HEK293 (cell line): ENCODE results near the gene RAB6A.

Source experiments
- CTCF ChIA-PET: fragments of 350-600 bp; formaldehyde crosslinking; extraction: SDS; loops from one replicate; lab custom pipeline; 2021; ENCODE audit warnings: antibody characterized with exemption; lab: Yijun Ruan, JAX
- POLR2A ChIA-PET: fragments of 300-600 bp; formaldehyde crosslinking; extraction: SDS; loops from one replicate; lab custom pipeline; 2020; ENCODE audit warnings: antibody characterized with exemption, inconsistent platforms; lab: Yijun Ruan, JAX
- H3K27ac ChIP-seq: fragments of 200-500 bp; sonication (Bioruptor generic); 2 replicates; pipeline ENCODE4 v1.5.1; 2014; ENCODE audit warnings: low read depth, low read length, control low read depth, inconsistent platforms; ENCODE audit errors: extremely low read depth
- H3K36me3 ChIP-seq, 2 experiments: fragments of 200-500 bp in 1 of 2; sonication (Bioruptor generic) in 1 of 2; 1 replicate in 1 of 2; 2 replicates in 1 of 2; pipeline ENCODE4 v1.5.1; 2014 to 2017; ENCODE audit warnings: inconsistent platforms in 2 of 2, low read length in 2 of 2; ENCODE audit not compliant: control insufficient read depth in 2 of 2, insufficient read depth in 1 of 2
- H3K4me1 ChIP-seq: fragments of 200-500 bp; sonication (Bioruptor generic); 2 replicates; pipeline ENCODE4 v1.5.1; 2014; ENCODE audit warnings: mild to moderate bottlenecking, low read length, inconsistent platforms; ENCODE audit not compliant: control insufficient read depth, insufficient read depth
- H3K4me3 ChIP-seq: 2 replicates; pipeline ENCODE4 v1.5.1; 2011; ENCODE audit warnings: low read depth, mild to moderate bottlenecking, control low read depth, low read length, moderate library complexity
- H3K9me3 ChIP-seq: fragments of 200-500 bp; sonication (Bioruptor generic); 2 replicates; pipeline ENCODE4 v1.5.1; 2014; ENCODE audit warnings: low read depth, low read length, inconsistent platforms; ENCODE audit not compliant: control insufficient read depth, insufficient read depth
- BCL11B ChIP-seq: fragments of 450-650 bp; formaldehyde crosslinking; IDR thresholded peaks from 2 replicates; pipeline ENCODE4 v1.5.1; 2016; ENCODE audit warnings: low read depth, missing biosample characterization, missing genetic modification characterization
- GLIS1 ChIP-seq: fragments of 450-650 bp; formaldehyde crosslinking; IDR thresholded peaks from 2 replicates; pipeline ENCODE4 v1.5.1; 2016; ENCODE audit warnings: missing biosample characterization, missing genetic modification characterization
- HIC1 ChIP-seq: fragments of 450-650 bp; formaldehyde crosslinking; IDR thresholded peaks from 2 replicates; pipeline ENCODE4 v1.5.1; 2016; ENCODE audit warnings: missing biosample characterization, missing genetic modification characterization
- KLF1 ChIP-seq: fragments of 450-650 bp; formaldehyde crosslinking; IDR thresholded peaks from 2 replicates; pipeline ENCODE4 v1.5.1; 2016; ENCODE audit warnings: missing biosample characterization, missing genetic modification characterization
- MEIS1 ChIP-seq: sonication (generic); formaldehyde crosslinking; IDR thresholded peaks from 2 replicates; pipeline ENCODE4 v1.8.1; 2022; ENCODE audit warnings: missing genetic modification reagents, mild to moderate bottlenecking, borderline replicate concordance
- PRDM1 ChIP-seq: fragments of 450-650 bp; formaldehyde crosslinking; IDR thresholded peaks from 2 replicates; pipeline ENCODE4; 2016; ENCODE audit warnings: missing biosample characterization, missing genetic modification characterization
- SP2 ChIP-seq: fragments of 450-650 bp; formaldehyde crosslinking; IDR thresholded peaks from 2 replicates; pipeline ENCODE4 v1.5.1; 2016; ENCODE audit warnings: missing biosample characterization, missing genetic modification characterization
- ZBTB11 ChIP-seq: fragments of 450-650 bp; formaldehyde crosslinking; conservative IDR thresholded peaks from 2 replicates; pipeline ENCODE4 v1.5.1; 2016; ENCODE audit warnings: low read depth, missing biosample characterization, missing genetic modification characterization
- ZBTB17 ChIP-seq: fragments of 450-650 bp; formaldehyde crosslinking; IDR thresholded peaks from 2 replicates; pipeline ENCODE4 v1.5.1; 2016; ENCODE audit warnings: missing biosample characterization, missing genetic modification characterization
- ZBTB8A ChIP-seq: fragments of 450-650 bp; formaldehyde crosslinking; IDR thresholded peaks from 2 replicates; pipeline ENCODE4 v1.5.1; 2016; ENCODE audit warnings: missing biosample characterization, missing genetic modification characterization
- ZFP37 ChIP-seq: fragments of 450-650 bp; formaldehyde crosslinking; IDR thresholded peaks from 2 replicates; pipeline ENCODE4 v1.5.1; 2016; ENCODE audit warnings: missing biosample characterization, missing genetic modification characterization
- ZNF112 ChIP-seq: fragments of 450-650 bp; formaldehyde crosslinking; IDR thresholded peaks from 2 replicates; pipeline ENCODE4 v1.5.0; 2017; ENCODE audit warnings: missing biosample characterization, missing genetic modification characterization
- ZNF174 ChIP-seq: fragments of 450-650 bp; formaldehyde crosslinking; IDR thresholded peaks from 2 replicates; pipeline ENCODE4 v1.5.0; 2017; ENCODE audit warnings: missing biosample characterization, mild to moderate bottlenecking, missing genetic modification characterization
- ZNF184 ChIP-seq: fragments of 450-650 bp; IDR thresholded peaks from 2 replicates; pipeline ENCODE4 v1.5.1; 2018; ENCODE audit warnings: missing biosample characterization, mild to moderate bottlenecking, missing genetic modification characterization
- ZNF19 ChIP-seq: fragments of 450-650 bp; formaldehyde crosslinking; IDR thresholded peaks from 2 replicates; pipeline ENCODE4; 2016; ENCODE audit warnings: missing biosample characterization, missing genetic modification characterization, low read depth
- ZNF335 ChIP-seq: fragments of 450-650 bp; formaldehyde crosslinking; conservative IDR thresholded peaks from 2 replicates; pipeline ENCODE4 v1.5.1; 2016; ENCODE audit warnings: missing biosample characterization, missing genetic modification characterization
- ZNF350 ChIP-seq: fragments of 450-650 bp; formaldehyde crosslinking; IDR thresholded peaks from 2 replicates; pipeline ENCODE4 v1.5.0; 2017; ENCODE audit warnings: missing biosample characterization, mild to moderate bottlenecking, missing genetic modification characterization
- ZNF366 ChIP-seq: fragments of 450-650 bp; formaldehyde crosslinking; conservative IDR thresholded peaks from 2 replicates; pipeline ENCODE4 v1.5.1; 2016; ENCODE audit warnings: missing biosample characterization, missing genetic modification characterization
- ZNF426 ChIP-seq: fragments of 450-650 bp; formaldehyde crosslinking; IDR thresholded peaks from 2 replicates; pipeline ENCODE4 v1.5.1; 2017; ENCODE audit warnings: missing biosample characterization, missing genetic modification characterization, mild to moderate bottlenecking, inconsistent platforms, moderate library complexity
- ZNF544 ChIP-seq: fragments of 450-650 bp; formaldehyde crosslinking; IDR thresholded peaks from 2 replicates; pipeline ENCODE4 v1.5.0; 2017; ENCODE audit warnings: missing biosample characterization, missing genetic modification characterization
- ZNF548 ChIP-seq: fragments of 450-650 bp; formaldehyde crosslinking; IDR thresholded peaks from 2 replicates; pipeline ENCODE4 v1.5.1; 2016; ENCODE audit warnings: missing biosample characterization, missing genetic modification characterization
- ZNF555 ChIP-seq: fragments of 450-650 bp; formaldehyde crosslinking; conservative IDR thresholded peaks from 2 replicates; pipeline ENCODE4 v1.5.1; 2017; ENCODE audit warnings: missing biosample characterization, mild to moderate bottlenecking, missing genetic modification characterization, inconsistent platforms
- ZNF571 ChIP-seq: fragments of 450-650 bp; formaldehyde crosslinking; IDR thresholded peaks from 2 replicates; pipeline ENCODE4 v1.5.0; 2017; ENCODE audit warnings: missing biosample characterization, missing genetic modification characterization
- ZXDB ChIP-seq: fragments of 450-650 bp; formaldehyde crosslinking; IDR thresholded peaks from 2 replicates; pipeline ENCODE4 v1.5.1; 2016; ENCODE audit warnings: missing biosample characterization, missing genetic modification characterization
- TF ChIP-seq, protein P1 (sequence below): fragments of 450-650 bp; formaldehyde crosslinking; IDR thresholded peaks from 2 replicates; pipeline ENCODE4 v1.5.1; 2016; ENCODE audit warnings: missing biosample characterization, missing genetic modification characterization, low read depth
- TF ChIP-seq, protein P2 (sequence below): fragments of 450-650 bp; formaldehyde crosslinking; IDR thresholded peaks from 2 replicates; pipeline ENCODE4 v1.5.1; 2016; ENCODE audit warnings: missing biosample characterization, missing genetic modification characterization

The RAB6A gene

DNA sequence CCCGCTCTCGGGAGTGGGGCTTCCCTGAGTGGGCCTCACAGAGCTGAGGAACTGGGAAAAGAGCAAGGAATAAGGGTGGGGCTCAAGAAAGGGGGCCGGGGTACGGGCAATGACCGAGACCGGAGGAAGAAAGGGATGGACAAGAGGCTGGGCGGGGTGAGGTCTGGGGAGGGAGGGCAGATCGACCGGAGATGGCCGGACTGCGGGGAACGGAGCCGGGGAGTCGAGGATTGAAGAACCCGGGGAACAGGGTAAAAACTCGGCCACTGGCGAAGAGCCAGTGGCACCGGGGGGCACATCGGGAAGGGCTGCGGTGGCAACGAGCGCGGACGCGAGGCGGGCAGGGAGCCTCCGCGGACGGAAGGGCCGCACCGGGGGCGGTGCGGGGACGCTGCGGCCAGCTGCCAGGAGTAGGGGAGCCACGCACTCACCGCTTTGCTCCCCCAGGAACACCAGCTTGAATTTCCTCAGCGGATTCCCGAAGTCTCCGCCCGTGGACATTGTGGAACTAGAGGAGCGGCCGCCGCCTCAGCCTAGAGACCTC lies 667 bp downstream of the RAB6A start (continued):
- no peak for TF ChIP-seq BCL11B (tag by site-specific recombination)
- no peak for TF ChIP-seq ZNF544 (tag by site-specific recombination)
- peak; percentile 58 for TF ChIP-seq ZNF335 (tag by site-specific recombination)
- no peak for TF ChIP-seq ZBTB8A (tag by site-specific recombination)
- no peak for TF ChIP-seq ZNF548
- no peak for TF ChIP-seq ZNF174 (tag by site-specific recombination)
- TF ChIP-seq ZNF112, result no peak
- no peak for TF ChIP-seq ZBTB17 (tag by site-specific recombination)
- TF ChIP-seq, protein P1, sequence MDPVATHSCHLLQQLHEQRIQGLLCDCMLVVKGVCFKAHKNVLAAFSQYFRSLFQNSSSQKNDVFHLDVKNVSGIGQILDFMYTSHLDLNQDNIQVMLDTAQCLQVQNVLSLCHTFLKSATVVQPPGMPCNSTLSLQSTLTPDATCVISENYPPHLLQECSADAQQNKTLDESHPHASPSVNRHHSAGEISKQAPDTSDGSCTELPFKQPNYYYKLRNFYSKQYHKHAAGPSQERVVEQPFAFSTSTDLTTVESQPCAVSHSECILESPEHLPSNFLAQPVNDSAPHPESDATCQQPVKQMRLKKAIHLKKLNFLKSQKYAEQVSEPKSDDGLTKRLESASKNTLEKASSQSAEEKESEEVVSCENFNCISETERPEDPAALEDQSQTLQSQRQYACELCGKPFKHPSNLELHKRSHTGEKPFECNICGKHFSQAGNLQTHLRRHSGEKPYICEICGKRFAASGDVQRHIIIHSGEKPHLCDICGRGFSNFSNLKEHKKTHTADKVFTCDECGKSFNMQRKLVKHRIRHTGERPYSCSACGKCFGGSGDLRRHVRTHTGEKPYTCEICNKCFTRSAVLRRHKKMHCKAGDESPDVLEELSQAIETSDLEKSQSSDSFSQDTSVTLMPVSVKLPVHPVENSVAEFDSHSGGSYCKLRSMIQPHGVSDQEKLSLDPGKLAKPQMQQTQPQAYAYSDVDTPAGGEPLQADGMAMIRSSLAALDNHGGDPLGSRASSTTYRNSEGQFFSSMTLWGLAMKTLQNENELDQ (tag by site-specific recombination), result no peak
- TF ChIP-seq HIC1 (tag by site-specific recombination), result no peak; the same call in 1 of the 2 replicates
- TF ChIP-seq ZFP37 (tag by site-specific recombination), result 0 out of 2 replicates have a peak, but pooled peaks have one; percentile 39
- TF ChIP-seq ZBTB11 (tag by site-specific recombination), result peak; percentile 74; the same call in 1 of the 2 replicates
- no peak for TF ChIP-seq ZNF426 (tag by site-specific recombination)
- peak; percentile 63; the same call in 1 of the 2 replicates for TF ChIP-seq ZXDB (tag by site-specific recombination)
- no peak for TF ChIP-seq ZNF19
- no peak for TF ChIP-seq ZNF184 (tag by site-specific recombination)
- TF ChIP-seq ZNF350 (tag by site-specific recombination), result no peak
- TF ChIP-seq SP2 (tag by site-specific recombination), result peak; percentile 63
- no peak for TF ChIP-seq ZNF555 (tag by site-specific recombination)

- ChIA-PET CTCF (no interaction called here), POLR2A (interaction anchor here (0.5 to 4.3 kb wide), 7 partner anchors 20 to 173 kb away, joined by 3 to 102 read pairs (median 5); partner anchors contain the start of gene FAM168A)
- Histone ChIP-seq H3K4me3 (peak overlapping the region; percentile 97), H3K4me1 (0 out of 2 replicates have a peak, but pooled peaks cover 9% of the 10 kb centered on the region), H3K9me3 (no peaks in the 10 kb centered on the region), H3K27ac (peak overlapping the region; percentile 88; the same call in 1 of the 2 replicates), H3K36me3 (no peaks in the 10 kb centered on the region)
- TF ChIP-seq KLF1 (tag by site-specific recombination) (peak; percentile 77; the same call in 1 of the 2 replicates), PRDM1 (tag by site-specific recombination) (peak; percentile 71), ZNF366 (tag by site-specific recombination) (peak; percentile 39; the same call in 1 of the 2 replicates), ZNF571 (no peak), GLIS1 (no peak), MEIS1 (no peak)
- TF ChIP-seq, protein P2, sequence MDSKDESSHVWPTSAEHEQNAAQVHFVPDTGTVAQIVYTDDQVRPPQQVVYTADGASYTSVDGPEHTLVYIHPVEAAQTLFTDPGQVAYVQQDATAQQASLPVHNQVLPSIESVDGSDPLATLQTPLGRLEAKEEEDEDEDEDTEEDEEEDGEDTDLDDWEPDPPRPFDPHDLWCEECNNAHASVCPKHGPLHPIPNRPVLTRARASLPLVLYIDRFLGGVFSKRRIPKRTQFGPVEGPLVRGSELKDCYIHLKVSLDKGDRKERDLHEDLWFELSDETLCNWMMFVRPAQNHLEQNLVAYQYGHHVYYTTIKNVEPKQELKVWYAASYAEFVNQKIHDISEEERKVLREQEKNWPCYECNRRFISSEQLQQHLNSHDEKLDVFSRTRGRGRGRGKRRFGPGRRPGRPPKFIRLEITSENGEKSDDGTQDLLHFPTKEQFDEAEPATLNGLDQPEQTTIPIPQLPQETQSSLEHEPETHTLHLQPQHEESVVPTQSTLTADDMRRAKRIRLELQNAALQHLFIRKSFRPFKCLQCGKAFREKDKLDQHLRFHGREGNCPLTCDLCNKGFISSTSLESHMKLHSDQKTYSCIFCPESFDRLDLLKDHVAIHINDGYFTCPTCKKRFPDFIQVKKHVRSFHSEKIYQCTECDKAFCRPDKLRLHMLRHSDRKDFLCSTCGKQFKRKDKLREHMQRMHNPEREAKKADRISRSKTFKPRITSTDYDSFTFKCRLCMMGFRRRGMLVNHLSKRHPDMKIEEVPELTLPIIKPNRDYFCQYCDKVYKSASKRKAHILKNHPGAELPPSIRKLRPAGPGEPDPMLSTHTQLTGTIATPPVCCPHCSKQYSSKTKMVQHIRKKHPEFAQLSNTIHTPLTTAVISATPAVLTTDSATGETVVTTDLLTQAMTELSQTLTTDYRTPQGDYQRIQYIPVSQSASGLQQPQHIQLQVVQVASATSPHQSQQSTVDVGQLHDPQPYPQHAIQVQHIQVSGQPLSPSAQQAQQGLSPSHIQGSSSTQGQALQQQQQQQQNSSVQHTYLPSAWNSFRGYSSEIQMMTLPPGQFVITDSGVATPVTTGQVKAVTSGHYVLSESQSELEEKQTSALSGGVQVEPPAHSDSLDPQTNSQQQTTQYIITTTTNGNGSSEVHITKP, result peak; percentile 48
Measured at GRCh38 chr11:73759610-73760134, 1.2 kb downstream of the RAB6A start.
